ENCODE results near the gene H2BK1.
A peak's percentile ranks its signal among the peaks of the same experiment; 100 is the strongest.

The H2BK1 gene

DNA sequence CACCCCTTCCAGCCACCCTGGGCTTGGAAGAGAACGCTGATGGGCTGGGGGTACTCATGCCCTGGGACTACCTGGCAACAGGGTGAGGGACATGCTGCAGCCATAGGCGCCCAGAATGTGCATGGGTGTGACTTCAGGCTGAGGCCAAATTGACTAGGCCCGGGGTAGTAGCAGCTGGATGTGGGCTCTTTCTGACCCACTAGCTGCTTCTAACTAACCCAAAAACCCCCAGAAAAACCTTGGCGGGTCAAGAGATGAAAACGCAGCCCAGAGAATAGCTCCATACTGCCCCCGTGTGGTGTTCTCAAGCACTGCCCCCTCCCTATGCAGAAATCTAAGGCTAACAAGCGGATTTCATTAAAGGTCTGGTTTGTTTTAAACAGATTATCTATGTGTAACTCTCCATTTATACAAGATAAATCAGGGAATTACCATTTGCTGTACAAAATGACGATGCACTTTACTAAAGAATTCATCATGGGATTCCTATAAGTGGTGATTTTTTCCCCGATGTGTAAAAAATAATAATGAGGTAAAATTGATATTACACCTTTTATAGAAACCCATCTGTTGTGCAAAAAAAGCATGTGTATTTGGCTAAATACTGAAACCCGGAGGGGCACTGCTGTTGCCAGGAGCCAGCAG lies 34.0 kb upstream of the H2BK1 start:
- H3K4me3 ChIP-seq (ENCODE audit: low read depth, low read length): no peak overlapping the region
- DNase-seq (ENCODE audit: low read depth): peak; percentile 81
- TF ChIP-seq, protein P1, sequence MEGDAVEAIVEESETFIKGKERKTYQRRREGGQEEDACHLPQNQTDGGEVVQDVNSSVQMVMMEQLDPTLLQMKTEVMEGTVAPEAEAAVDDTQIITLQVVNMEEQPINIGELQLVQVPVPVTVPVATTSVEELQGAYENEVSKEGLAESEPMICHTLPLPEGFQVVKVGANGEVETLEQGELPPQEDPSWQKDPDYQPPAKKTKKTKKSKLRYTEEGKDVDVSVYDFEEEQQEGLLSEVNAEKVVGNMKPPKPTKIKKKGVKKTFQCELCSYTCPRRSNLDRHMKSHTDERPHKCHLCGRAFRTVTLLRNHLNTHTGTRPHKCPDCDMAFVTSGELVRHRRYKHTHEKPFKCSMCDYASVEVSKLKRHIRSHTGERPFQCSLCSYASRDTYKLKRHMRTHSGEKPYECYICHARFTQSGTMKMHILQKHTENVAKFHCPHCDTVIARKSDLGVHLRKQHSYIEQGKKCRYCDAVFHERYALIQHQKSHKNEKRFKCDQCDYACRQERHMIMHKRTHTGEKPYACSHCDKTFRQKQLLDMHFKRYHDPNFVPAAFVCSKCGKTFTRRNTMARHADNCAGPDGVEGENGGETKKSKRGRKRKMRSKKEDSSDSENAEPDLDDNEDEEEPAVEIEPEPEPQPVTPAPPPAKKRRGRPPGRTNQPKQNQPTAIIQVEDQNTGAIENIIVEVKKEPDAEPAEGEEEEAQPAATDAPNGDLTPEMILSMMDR (IDR thresholded peaks at IDR 0.05; ENCODE audit: low read depth, low read length): peak; percentile 99
- TF ChIP-seq, protein P2, sequence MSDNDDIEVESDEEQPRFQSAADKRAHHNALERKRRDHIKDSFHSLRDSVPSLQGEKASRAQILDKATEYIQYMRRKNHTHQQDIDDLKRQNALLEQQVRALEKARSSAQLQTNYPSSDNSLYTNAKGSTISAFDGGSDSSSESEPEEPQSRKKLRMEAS (IDR thresholded peaks at IDR 0.05; ENCODE audit: low read depth, low read length): no peak
- no peak; the same call in 1 of the 2 replicates for TF ChIP-seq MYC (IDR thresholded peaks at IDR 0.05; ENCODE audit: low read depth, low read length)

DNA sequence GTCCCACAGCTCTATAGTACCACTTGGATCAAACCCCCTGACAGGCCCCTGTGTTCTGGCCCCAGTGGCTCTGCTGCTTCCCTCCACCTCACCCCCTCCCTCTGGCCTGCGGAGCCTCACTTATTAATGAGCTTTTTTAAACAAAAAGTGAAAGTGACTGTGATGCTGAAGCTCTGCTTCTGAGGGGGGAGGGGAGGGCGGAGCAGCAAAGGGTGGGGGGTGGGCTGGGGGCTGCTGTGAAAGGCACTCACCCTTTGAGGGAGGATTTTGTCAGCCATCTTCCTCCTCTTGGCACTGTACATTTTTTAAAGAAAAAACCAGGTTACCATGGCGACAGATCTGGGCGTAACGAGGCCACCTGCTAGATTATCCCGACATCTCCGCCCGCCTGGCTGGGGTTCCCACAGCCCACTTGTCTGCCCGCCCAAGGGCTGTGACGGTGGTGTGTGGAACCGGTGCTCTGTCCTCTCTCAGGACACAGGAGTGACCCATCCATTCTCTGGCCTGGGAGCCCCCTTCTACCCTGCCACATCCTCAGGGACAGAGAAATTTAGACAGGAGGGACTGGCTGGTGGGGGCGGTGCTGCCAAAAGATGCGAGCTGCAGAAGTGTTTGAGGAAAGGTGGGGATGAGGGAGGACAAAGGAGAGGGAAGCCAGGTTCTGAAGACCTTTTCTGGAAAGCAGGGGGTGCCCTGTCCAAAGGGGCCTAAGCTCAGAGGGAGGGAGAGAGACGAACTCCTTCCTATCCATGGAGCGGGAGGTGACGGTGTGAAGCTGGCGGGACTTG lies 33.3 kb upstream of the H2BK1 start:
- DNase-seq (ENCODE audit: low read depth): no peak
- no peak overlapping the region for H3K4me3 ChIP-seq (ENCODE audit: low read depth, low read length)
- no peak for TF ChIP-seq POLR2A (IDR thresholded peaks at IDR 0.05; ENCODE audit: extremely low read depth, insufficient read length)
- TF ChIP-seq, protein P2 (IDR thresholded peaks at IDR 0.05; ENCODE audit: low read depth, low read length): no peak
- TF ChIP-seq MYC (IDR thresholded peaks at IDR 0.05; ENCODE audit: low read depth, low read length): no peak
- TF ChIP-seq, protein P1 (IDR thresholded peaks at IDR 0.05; ENCODE audit: low read depth, low read length): no peak

DNA sequence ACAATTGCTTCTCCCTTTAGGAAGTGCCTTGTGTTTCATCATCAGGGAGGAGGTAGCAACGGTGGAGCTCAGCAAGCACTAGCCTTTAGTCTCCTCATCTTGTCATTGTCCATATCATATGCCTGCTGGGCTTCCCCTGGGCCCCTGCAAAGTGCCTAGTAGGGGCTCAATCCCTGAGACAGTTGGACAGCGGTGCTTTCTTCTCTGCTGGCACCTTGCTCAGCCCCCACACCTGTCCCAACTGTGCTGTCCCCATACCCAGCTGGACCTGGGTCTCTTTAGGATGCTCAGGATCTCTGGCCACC lies 32.7 kb upstream of the H2BK1 start:
- DNase-seq (ENCODE audit: low read depth): no peak
- H3K4me3 ChIP-seq (ENCODE audit: low read depth, low read length): no peak overlapping the region
- TF ChIP-seq MYC (IDR thresholded peaks at IDR 0.05; ENCODE audit: low read depth, low read length): no peak
- TF ChIP-seq, protein P1 (IDR thresholded peaks at IDR 0.05; ENCODE audit: low read depth, low read length): no peak
- TF ChIP-seq, protein P2 (IDR thresholded peaks at IDR 0.05; ENCODE audit: low read depth, low read length): no peak
- TF ChIP-seq POLR2A (IDR thresholded peaks at IDR 0.05; ENCODE audit: extremely low read depth, insufficient read length): no peak

DNA sequence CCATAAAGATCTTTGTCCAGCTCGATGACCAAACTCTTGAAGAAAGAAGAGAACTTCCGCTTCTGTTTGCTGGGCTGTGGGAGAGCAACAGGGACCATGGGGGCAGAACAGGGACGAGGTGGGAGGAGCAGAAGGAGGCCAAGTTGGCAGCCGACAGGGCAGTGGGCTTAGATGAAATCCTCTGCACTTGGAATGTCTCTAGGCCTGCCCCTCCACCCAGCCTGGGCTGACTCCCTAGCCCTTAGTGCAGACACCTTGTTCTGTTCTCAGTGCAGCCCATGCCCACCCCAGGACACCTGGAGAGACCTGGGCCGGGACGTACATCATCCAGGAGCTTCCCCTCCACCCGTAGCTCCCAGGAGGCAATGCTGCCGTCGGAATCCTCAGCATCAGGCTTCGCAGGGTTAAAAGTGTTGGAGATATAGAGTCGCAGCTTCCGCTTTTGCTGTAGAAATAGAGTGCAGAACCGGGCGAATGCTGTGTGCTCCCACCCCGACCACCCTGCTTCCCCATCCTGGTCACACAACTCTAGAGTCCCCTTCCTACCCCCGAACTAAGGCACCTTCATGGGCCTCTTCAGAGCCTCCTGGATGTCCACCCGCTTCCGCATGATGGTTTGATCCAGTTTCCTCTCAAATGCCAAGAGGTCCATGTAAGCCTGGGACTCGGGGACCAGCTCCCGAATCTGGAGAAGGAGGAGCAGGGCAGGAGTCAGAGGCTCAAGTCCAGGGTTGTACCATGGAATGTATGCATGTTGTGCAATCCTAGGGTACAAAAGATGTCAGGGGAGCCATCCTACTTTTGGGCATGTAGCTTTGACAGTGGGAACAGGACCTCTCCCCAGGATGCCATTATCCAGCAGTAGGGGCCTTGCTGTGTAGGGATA lies 32.1 kb upstream of the H2BK1 start:
- no peak overlapping the region for H3K4me3 ChIP-seq (ENCODE audit: low read depth, low read length)
- TF ChIP-seq POLR2A (IDR thresholded peaks at IDR 0.05; ENCODE audit: extremely low read depth, insufficient read length) (no peak), MYC (IDR thresholded peaks at IDR 0.05; ENCODE audit: low read depth, low read length) (no peak)
- TF ChIP-seq, protein P1 (IDR thresholded peaks at IDR 0.05; ENCODE audit: low read depth, low read length): no peak
- TF ChIP-seq, protein P2 (IDR thresholded peaks at IDR 0.05; ENCODE audit: low read depth, low read length): no peak
- no peak for DNase-seq (ENCODE audit: low read depth)

DNA sequence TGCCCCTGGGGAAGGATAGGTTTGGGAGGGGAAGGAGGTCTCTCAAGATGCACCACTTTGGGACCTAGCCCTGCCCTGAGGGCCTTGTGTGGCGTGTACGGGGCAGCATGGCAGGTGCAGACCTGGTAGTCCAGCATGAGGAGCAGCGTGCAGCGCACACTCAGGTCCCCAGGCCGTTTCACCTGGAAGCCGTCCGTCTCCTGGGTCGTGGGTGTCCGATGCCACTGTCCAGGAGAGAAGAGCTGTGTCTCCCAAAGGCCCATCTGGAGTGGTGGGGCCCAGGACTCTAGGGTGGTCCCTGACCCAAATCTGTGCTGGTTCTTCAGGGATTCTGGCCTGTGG lies 31.4 kb upstream of the H2BK1 start:
- H3K4me3 ChIP-seq (ENCODE audit: low read depth, low read length): no peak overlapping the region
- no peak for DNase-seq (ENCODE audit: low read depth)
- TF ChIP-seq MYC (IDR thresholded peaks at IDR 0.05; ENCODE audit: low read depth, low read length) (no peak), POLR2A (IDR thresholded peaks at IDR 0.05; ENCODE audit: extremely low read depth, insufficient read length) (no peak)
- TF ChIP-seq, protein P1 (IDR thresholded peaks at IDR 0.05; ENCODE audit: low read depth, low read length): no peak
- TF ChIP-seq, protein P2 (IDR thresholded peaks at IDR 0.05; ENCODE audit: low read depth, low read length): no peak
